Suprapubic skin (tissue), 4 donors: ENCODE data around the gene STK10. TPM values are rescaled to one million over a fixed set of nuclear protein-coding genes. Genes with fewer than 3 reads are reported as not detected.
A peak's percentile ranks its signal among the peaks of the same experiment; 100 is the strongest.

Source experiments
- DNase-seq, 2 donors: peaks; one replicate each; pipeline ENCODE4 v3.0.0-alpha.2; 2019; ENCODE audit warnings: low spot score in 2 of 2
- H3K27ac ChIP-seq: fragments of 200-600 bp; sonication (generic); one replicate; pipeline ENCODE4 v1.5.1; 2019
- H3K27me3 ChIP-seq: fragments of 200-600 bp; sonication (generic); one replicate; pipeline ENCODE4 v1.5.1; 2019
- H3K36me3 ChIP-seq: fragments of 200-600 bp; sonication (generic); one replicate; pipeline ENCODE4 v1.5.1; 2019
- H3K4me1 ChIP-seq: fragments of 200-600 bp; sonication (generic); one replicate; pipeline ENCODE4 v1.5.1; 2019
- H3K4me3 ChIP-seq: fragments of 200-600 bp; sonication (generic); one replicate; pipeline ENCODE4 v1.5.1; 2019; ENCODE audit warnings: mild to moderate bottlenecking
- H3K9me3 ChIP-seq: fragments of 200-600 bp; sonication (generic); one replicate; pipeline ENCODE4 v1.5.1; 2019
- EP300 ChIP-seq: sonication (generic); formaldehyde crosslinking; IDR thresholded peaks from one replicate; pipeline ENCODE4 v1.6.1; 2017; ENCODE audit warnings: antibody characterized with exemption
- POLR2A ChIP-seq, 2 donors: fragments of 450-650 bp; IDR thresholded peaks; one replicate each; pipeline ENCODE4 v1.6.1; 2017; ENCODE audit warnings: antibody characterized with exemption in 2 of 2, mild to moderate bottlenecking in 2 of 2, moderate library complexity in 2 of 2
- POLR2AphosphoS5 ChIP-seq, 3 donors: sonication (generic); formaldehyde crosslinking; IDR thresholded peaks; one replicate each; pipeline ENCODE4 v1.6.1; 2017; ENCODE audit warnings: antibody characterized with exemption in 3 of 3
- WGBS: methylation state at CpG from one replicate; pipeline ENCODE4 v1.1.5; 2018; 5-methylcytosine and 5-hydroxymethylcytosine counted together
- total RNA-seq, 4 donors: library from RNA; depleted of rRNA; stranded (reverse); fragments of >200 nt; gene quantifications; one replicate each; pipeline ENCODE4 v1.1.0, GENCODE V29; 2016
- TF ChIP-seq, protein P1 (sequence below), 2 donors: fragments of 200-600 bp in 1 of 2; fragments of 450-650 bp in 1 of 2; sonication (generic) in 1 of 2; IDR thresholded peaks; one replicate each; pipeline ENCODE4 v1.5.1; 2016 to 2019; ENCODE audit warnings: antibody characterized with exemption in 2 of 2, mild to moderate bottlenecking in 1 of 2, moderate library complexity in 1 of 2

Gene STK10
- total RNA-seq, 4 donors from 2014 or later, result 29.0 to 49.6 (median 36.9) TPM

GRCh38 chr5:172086194-172086975 lies 101.6 kb downstream of the STK10 start:
- peak in 1 of 2 donors; percentile 56 for DNase-seq
- Histone ChIP-seq H3K9me3 (no peaks in the 10 kb centered on the region), H3K4me3 (no peak overlapping the region), H3K27me3 (no peaks in the 10 kb centered on the region), H3K4me1 (no peaks in the 10 kb centered on the region), H3K27ac (no peak overlapping the region), H3K36me3 (peaks cover 20% of the 10 kb centered on the region)
- TF ChIP-seq EP300 (no peak), POLR2AphosphoS5 (IDR thresholded peaks at IDR 0.05) (no peak), POLR2A (IDR thresholded peaks at IDR 0.05) (no peak)
- TF ChIP-seq, protein P1, sequence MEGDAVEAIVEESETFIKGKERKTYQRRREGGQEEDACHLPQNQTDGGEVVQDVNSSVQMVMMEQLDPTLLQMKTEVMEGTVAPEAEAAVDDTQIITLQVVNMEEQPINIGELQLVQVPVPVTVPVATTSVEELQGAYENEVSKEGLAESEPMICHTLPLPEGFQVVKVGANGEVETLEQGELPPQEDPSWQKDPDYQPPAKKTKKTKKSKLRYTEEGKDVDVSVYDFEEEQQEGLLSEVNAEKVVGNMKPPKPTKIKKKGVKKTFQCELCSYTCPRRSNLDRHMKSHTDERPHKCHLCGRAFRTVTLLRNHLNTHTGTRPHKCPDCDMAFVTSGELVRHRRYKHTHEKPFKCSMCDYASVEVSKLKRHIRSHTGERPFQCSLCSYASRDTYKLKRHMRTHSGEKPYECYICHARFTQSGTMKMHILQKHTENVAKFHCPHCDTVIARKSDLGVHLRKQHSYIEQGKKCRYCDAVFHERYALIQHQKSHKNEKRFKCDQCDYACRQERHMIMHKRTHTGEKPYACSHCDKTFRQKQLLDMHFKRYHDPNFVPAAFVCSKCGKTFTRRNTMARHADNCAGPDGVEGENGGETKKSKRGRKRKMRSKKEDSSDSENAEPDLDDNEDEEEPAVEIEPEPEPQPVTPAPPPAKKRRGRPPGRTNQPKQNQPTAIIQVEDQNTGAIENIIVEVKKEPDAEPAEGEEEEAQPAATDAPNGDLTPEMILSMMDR (IDR thresholded peaks at IDR 0.05), result no peak
- WGBS, result 89% methylated on average over 8 of the region's 14 CpGs

DNA sequence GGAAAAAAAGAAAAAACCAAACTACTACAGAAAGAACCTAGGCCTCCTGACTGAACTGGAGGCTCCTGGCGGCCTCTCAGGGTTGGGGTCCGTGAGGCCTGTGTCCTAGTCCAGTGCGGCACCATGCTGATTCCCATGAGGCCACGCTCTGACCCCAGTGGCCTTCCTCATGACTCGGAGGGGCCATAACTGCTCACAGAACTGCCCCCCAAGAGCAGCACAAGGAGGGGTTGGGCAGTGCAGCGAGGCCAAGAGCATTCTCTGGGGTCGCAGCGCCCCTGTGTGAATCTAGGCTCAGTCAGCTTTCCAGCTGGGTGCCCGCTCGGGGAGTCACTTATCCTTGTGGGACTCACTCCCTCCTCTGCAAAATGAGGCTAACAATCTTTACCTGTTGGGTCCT lies 102.3 kb downstream of the STK10 start:
- no peaks in the 10 kb centered on the region for H3K27me3 ChIP-seq
- no peaks in the 10 kb centered on the region for H3K4me1 ChIP-seq
- H3K9me3 ChIP-seq, result no peaks in the 10 kb centered on the region
- no peak overlapping the region for H3K27ac ChIP-seq
- no peak overlapping the region for H3K4me3 ChIP-seq
- DNase-seq, result peak in 1 of 2 donors; percentile 45
- no peak for TF ChIP-seq EP300
- TF ChIP-seq POLR2A (IDR thresholded peaks at IDR 0.05), result no peak
- H3K36me3 ChIP-seq, result peaks cover 21% of the 10 kb centered on the region
- WGBS, result 93% methylated on average over 9 of the region's 10 CpGs

- TF ChIP-seq EP300, result no peak
- TF ChIP-seq, protein P1 (IDR thresholded peaks at IDR 0.05), result no peak
- TF ChIP-seq POLR2AphosphoS5 (IDR thresholded peaks at IDR 0.05), result no peak
- TF ChIP-seq POLR2A (IDR thresholded peaks at IDR 0.05), result no peak
- no peaks in the 10 kb centered on the region for H3K9me3 ChIP-seq
- 96% methylated on average over 14 of the region's 14 CpGs for WGBS
- H3K27me3 ChIP-seq, result no peaks in the 10 kb centered on the region
- peaks cover 9% of the 10 kb centered on the region for H3K4me1 ChIP-seq
- DNase-seq, result peak in 1 of 2 donors; percentile 29
- H3K4me3 ChIP-seq, result no peak overlapping the region
- no peak overlapping the region for H3K27ac ChIP-seq
- H3K36me3 ChIP-seq, result peaks cover 16% of the 10 kb centered on the region
Measured at GRCh38 chr5:172082180-172082579, 105.8 kb downstream of the STK10 start.

- H3K9me3 ChIP-seq, result no peaks in the 10 kb centered on the region
- H3K4me1 ChIP-seq, result peaks cover 17% of the 10 kb centered on the region
- no peak overlapping the region for H3K27ac ChIP-seq
- DNase-seq, result peak in 1 of 2 donors; percentile 7
- 90% methylated on average over 4 of the region's 4 CpGs for WGBS
- no peak overlapping the region for H3K4me3 ChIP-seq
- TF ChIP-seq, protein P1 (IDR thresholded peaks at IDR 0.05), result no peak
- TF ChIP-seq POLR2A (IDR thresholded peaks at IDR 0.05) (no peak), EP300 (no peak), POLR2AphosphoS5 (IDR thresholded peaks at IDR 0.05) (no peak)
- H3K27me3 ChIP-seq, result no peaks in the 10 kb centered on the region
- H3K36me3 ChIP-seq, result peaks cover 25% of the 10 kb centered on the region
Measured at GRCh38 chr5:172079876-172080275, 108.1 kb downstream of the STK10 start.

DNA sequence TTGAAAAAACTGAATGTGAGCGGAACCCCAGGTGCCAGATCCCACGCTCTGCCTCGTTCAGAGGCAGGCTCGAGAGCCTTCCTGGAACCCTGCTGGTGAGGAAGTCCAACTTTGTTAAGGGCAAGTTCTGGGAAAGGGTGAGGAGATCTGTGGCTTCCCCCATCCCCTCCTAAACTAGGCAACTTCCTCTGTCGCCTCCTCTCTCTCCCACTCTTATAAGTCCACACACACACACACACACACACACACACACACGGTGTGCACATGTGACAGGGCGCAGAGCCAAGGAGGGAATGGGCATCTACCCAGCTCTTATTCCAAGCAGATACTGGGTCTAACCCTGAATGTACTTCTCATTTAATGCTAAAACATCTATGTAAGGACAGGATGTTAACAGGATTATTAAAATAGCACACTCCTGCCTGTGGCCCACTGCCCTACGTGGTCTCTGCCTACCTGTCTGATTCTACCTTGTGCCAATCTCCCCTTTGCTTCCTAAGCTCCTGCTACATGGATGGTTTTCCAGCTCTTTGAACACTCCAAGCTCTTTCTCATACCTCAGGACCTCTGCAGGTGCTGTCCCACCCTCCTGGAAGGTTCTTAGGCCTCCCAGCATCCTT lies 109.2 kb downstream of the STK10 start:
- TF ChIP-seq POLR2AphosphoS5 (IDR thresholded peaks at IDR 0.05) (no peak), POLR2A (IDR thresholded peaks at IDR 0.05) (no peak), EP300 (no peak)
- TF ChIP-seq, protein P1 (IDR thresholded peaks at IDR 0.05), result no peak
- peak in 1 of 2 donors; percentile 52 for DNase-seq
- Histone ChIP-seq H3K27ac (no peak overlapping the region), H3K9me3 (no peaks in the 10 kb centered on the region), H3K4me1 (peaks cover 17% of the 10 kb centered on the region), H3K36me3 (peaks cover 29% of the 10 kb centered on the region), H3K27me3 (no peaks in the 10 kb centered on the region), H3K4me3 (no peak overlapping the region)
- 65% methylated on average over 8 of the region's 8 CpGs for WGBS
